ENCODE data around the gene CACNB3. TPM values are rescaled to one million over a fixed set of nuclear protein-coding genes. Genes with fewer than 3 reads are reported as not detected.
A peak's percentile ranks its signal among the peaks of the same experiment; 100 is the strongest.
"Not testable (repeated sequence)": the region's sequence is repeated elsewhere in the genome, so short reads cannot be mapped to it uniquely, and the experiment has no call there.

Gene CACNB3
- total RNA-seq, 1 donor from 2014 or later, result 11.5 TPM

GRCh38 chr12:48827513-48828096, 9.3 kb downstream of the CACNB3 start:
- no peaks in the 10 kb centered on the region for H3K4me1 Mint-ChIP-seq (ENCODE audit: low read depth)
- no peak overlapping the region for H3K27ac Mint-ChIP-seq
- H3K9me3 Mint-ChIP-seq, result no peaks in the 10 kb centered on the region
- H3K27me3 Mint-ChIP-seq (ENCODE audit: low read depth), result no peaks in the 10 kb centered on the region
- DNase-seq (ENCODE audit: low spot score), result no peak
- H3K4me3 Mint-ChIP-seq (ENCODE audit: low read depth), result no peak overlapping the region
- H3K36me3 Mint-ChIP-seq (ENCODE audit: low read depth), result peaks cover 41% of the 10 kb centered on the region
- intact Hi-C loops (cut with micrococcal nuclease), result no loop called here

GRCh38 chr12:48828293-48828692, 10.0 kb downstream of the CACNB3 start:
- Mint-ChIP-seq H3K27me3 (ENCODE audit: low read depth) (no peaks in the 10 kb centered on the region), H3K4me1 (ENCODE audit: low read depth) (no peaks in the 10 kb centered on the region), H3K27ac (no peak overlapping the region), H3K4me3 (ENCODE audit: low read depth) (no peak overlapping the region), H3K36me3 (ENCODE audit: low read depth) (peaks cover 48% of the 10 kb centered on the region), H3K9me3 (no peaks in the 10 kb centered on the region)
- intact Hi-C loops (cut with micrococcal nuclease), result no loop called here
- DNase-seq (ENCODE audit: low spot score), result no peak

- Mint-ChIP-seq H3K27me3 (ENCODE audit: low read depth) (no peaks in the 10 kb centered on the region), H3K27ac (no peak overlapping the region), H3K9me3 (no peaks in the 10 kb centered on the region), H3K36me3 (ENCODE audit: low read depth) (peaks cover 53% of the 10 kb centered on the region), H3K4me1 (ENCODE audit: low read depth) (no peaks in the 10 kb centered on the region), H3K4me3 (ENCODE audit: low read depth) (no peak overlapping the region)
- intact Hi-C loops (cut with micrococcal nuclease), result no loop called here
- no peak for DNase-seq (ENCODE audit: low spot score)
These were observed 10.7 kb downstream of the CACNB3 start for GRCh38 chr12:48828841-48829575.

- no peaks in the 10 kb centered on the region for H3K9me3 Mint-ChIP-seq
- peaks cover 67% of the 10 kb centered on the region for H3K36me3 Mint-ChIP-seq (ENCODE audit: low read depth)
- no peak overlapping the region for H3K27ac Mint-ChIP-seq
These were observed 13.0 kb downstream of the CACNB3 start for GRCh38 chr12:48831257-48831656.

GRCh38 chr12:48832321-48833060, 14.2 kb downstream of the CACNB3 start:
- peaks cover 79% of the 10 kb centered on the region for H3K36me3 Mint-ChIP-seq (ENCODE audit: low read depth)
- no peaks in the 10 kb centered on the region for H3K27me3 Mint-ChIP-seq (ENCODE audit: low read depth)
- intact Hi-C loops (cut with micrococcal nuclease), result no loop called here
- no peak overlapping the region for H3K4me3 Mint-ChIP-seq (ENCODE audit: low read depth)
- H3K4me1 Mint-ChIP-seq (ENCODE audit: low read depth), result no peaks in the 10 kb centered on the region
- no peaks in the 10 kb centered on the region for H3K9me3 Mint-ChIP-seq
- H3K27ac Mint-ChIP-seq, result no peak overlapping the region
- no peak for DNase-seq (ENCODE audit: low spot score)

More at GRCh38 chr12:48831257-48831656, 13.0 kb downstream of the CACNB3 start:
- Mint-ChIP-seq H3K4me1 (ENCODE audit: low read depth) (no peaks in the 10 kb centered on the region), H3K4me3 (ENCODE audit: low read depth) (no peak overlapping the region), H3K27me3 (ENCODE audit: low read depth) (no peaks in the 10 kb centered on the region)
- intact Hi-C loops (cut with micrococcal nuclease), result no loop called here
- no peak for DNase-seq (ENCODE audit: low spot score)

GRCh38 chr12:48838048-48838447, 19.8 kb downstream of the CACNB3 start:
- Mint-ChIP-seq H3K9me3 (no peaks in the 10 kb centered on the region), H3K4me1 (ENCODE audit: low read depth) (no peaks in the 10 kb centered on the region), H3K4me3 (ENCODE audit: low read depth) (no peak overlapping the region), H3K27me3 (ENCODE audit: low read depth) (no peaks in the 10 kb centered on the region), H3K36me3 (ENCODE audit: low read depth) (peaks cover 64% of the 10 kb centered on the region), H3K27ac (peak overlapping the region; percentile 10)
- intact Hi-C loops (cut with micrococcal nuclease), result no loop called here
- DNase-seq (ENCODE audit: low spot score), result no peak

- H3K27me3 Mint-ChIP-seq (ENCODE audit: low read depth); DNase-seq (ENCODE audit: low spot score); H3K9me3 Mint-ChIP-seq; H3K4me1 Mint-ChIP-seq (ENCODE audit: low read depth); H3K27ac Mint-ChIP-seq; H3K4me3 Mint-ChIP-seq (ENCODE audit: low read depth); intact Hi-C loops (cut with micrococcal nuclease): not testable (repeated sequence)
- peaks cover 63% of the 10 kb centered on the region for H3K36me3 Mint-ChIP-seq (ENCODE audit: low read depth)
These were observed 23.7 kb downstream of the CACNB3 start for GRCh38 chr12:48842021-48842420.

GRCh38 chr12:48851883-48852733, 33.8 kb downstream of the CACNB3 start, which contains the start of gene DDX23:
TSS of gene DDX23 (minus strand) at chr12:48852163. CDS start at chr12:48845782, 6,381 bp downstream.
- no peaks in the 10 kb centered on the region for H3K27me3 Mint-ChIP-seq (ENCODE audit: low read depth)
- DNase-seq (ENCODE audit: low spot score), result peak; percentile 91
- H3K36me3 Mint-ChIP-seq (ENCODE audit: low read depth), result peaks cover 26% of the 10 kb centered on the region
- peak within 1 kb of the TSS; percentile 88 for H3K4me3 Mint-ChIP-seq (ENCODE audit: low read depth)
- intact Hi-C loops (cut with micrococcal nuclease), result loop anchor here (1.0 to 10.0 kb wide), 6 partner anchors 73 to 280 kb away; partner anchors contain the start of genes CCNT1, FKBP11, TUBA1B and WNT1
- H3K4me1 Mint-ChIP-seq (ENCODE audit: low read depth), result peaks cover 21% of the 10 kb centered on the region
- H3K9me3 Mint-ChIP-seq, result no peaks in the 10 kb centered on the region
- peak within 1 kb of the TSS; percentile 94 for H3K27ac Mint-ChIP-seq

GRCh38 chr12:48852734-48853688, 34.7 kb downstream of the CACNB3 start:
- Mint-ChIP-seq H3K4me1 (ENCODE audit: low read depth) (peaks cover 21% of the 10 kb centered on the region), H3K9me3 (no peaks in the 10 kb centered on the region), H3K36me3 (ENCODE audit: low read depth) (peaks cover 25% of the 10 kb centered on the region), H3K27me3 (ENCODE audit: low read depth) (no peaks in the 10 kb centered on the region), H3K4me3 (ENCODE audit: low read depth) (peak overlapping the region; percentile 88), H3K27ac (peak overlapping the region; percentile 94)
- intact Hi-C loops (cut with micrococcal nuclease), result loop anchor here (1.0 to 10.0 kb wide), 10 partner anchors 12 to 279 kb away; partner anchors contain the start of genes CCNT1, FKBP11, PRKAG1 and RND1
- DNase-seq (ENCODE audit: low spot score), result peak; percentile 83

- H3K9me3 Mint-ChIP-seq, result no peaks in the 10 kb centered on the region
- DNase-seq (ENCODE audit: low spot score), result no peak
- H3K4me3 Mint-ChIP-seq (ENCODE audit: low read depth), result no peak overlapping the region
- peaks cover 22% of the 10 kb centered on the region for H3K36me3 Mint-ChIP-seq (ENCODE audit: low read depth)
- H3K4me1 Mint-ChIP-seq (ENCODE audit: low read depth), result peaks cover 21% of the 10 kb centered on the region
- H3K27ac Mint-ChIP-seq, result no peak overlapping the region
- no peaks in the 10 kb centered on the region for H3K27me3 Mint-ChIP-seq (ENCODE audit: low read depth)
- intact Hi-C loops (cut with micrococcal nuclease), result loop anchor here (5.0 to 10.0 kb wide), 3 partner anchors 120 to 278 kb away; partner anchors contain the start of genes TUBA1B, WNT1 and WNT10B
These were observed 36.2 kb downstream of the CACNB3 start for GRCh38 chr12:48854488-48854887.

GRCh38 chr12:48854932-48855331, 36.6 kb downstream of the CACNB3 start:
- not testable (repeated sequence) for DNase-seq (ENCODE audit: low spot score); H3K9me3 Mint-ChIP-seq; H3K27ac Mint-ChIP-seq; H3K4me3 Mint-ChIP-seq (ENCODE audit: low read depth); H3K27me3 Mint-ChIP-seq (ENCODE audit: low read depth)
- intact Hi-C loops (cut with micrococcal nuclease), result loop anchor here (5.0 to 10.0 kb wide), 3 partner anchors 120 to 277 kb away; partner anchors contain the start of genes TUBA1B, WNT1 and WNT10B
- H3K4me1 Mint-ChIP-seq (ENCODE audit: low read depth), result peaks cover 18% of the 10 kb centered on the region
- H3K36me3 Mint-ChIP-seq (ENCODE audit: low read depth), result peaks cover 18% of the 10 kb centered on the region

Data from activated T-helper 2 cell treated with anti-CD3 and anti-CD28 coated beads, Interferon-gamma antibody, Interleukin-2, Interleukin-4, amounts not matched to agents 10 μg/mL and 5 μg/mL and 100 μg/mL, durations not matched to agents 14 hours and 24 hours and 36 hours (primary cell).